ENCODE data around the gene UHRF1.
"Not testable (repeated sequence)": the region's sequence is repeated elsewhere in the genome, so short reads cannot be mapped to it uniquely, and the experiment has no call there.

UHRF1 gene

DNA sequence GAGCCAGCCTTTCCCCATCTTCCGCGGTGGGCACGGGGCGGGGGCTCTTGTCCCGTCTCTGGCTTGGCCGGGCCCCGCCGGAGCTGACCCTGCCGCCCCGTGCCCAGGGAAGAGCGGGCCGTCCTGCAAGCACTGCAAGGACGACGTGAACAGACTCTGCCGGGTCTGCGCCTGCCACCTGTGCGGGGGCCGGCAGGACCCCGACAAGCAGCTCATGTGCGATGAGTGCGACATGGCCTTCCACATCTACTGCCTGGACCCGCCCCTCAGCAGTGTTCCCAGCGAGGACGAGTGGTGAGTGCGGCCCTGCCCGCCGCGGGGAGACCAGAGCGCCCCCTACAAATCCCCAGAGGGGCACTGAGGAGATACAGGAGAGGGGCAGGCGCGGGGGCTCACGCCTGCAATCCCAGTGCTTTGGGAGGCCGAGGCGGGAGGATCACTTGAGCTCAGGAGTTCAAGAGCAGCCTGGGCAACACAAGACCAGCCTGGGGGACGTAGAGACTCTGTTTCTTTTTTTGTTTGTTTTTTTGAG lies 32.4 kb downstream of the UHRF1 start:
- H3K4me3 ChIP-seq (ENCODE audit: low read depth in 1 of 2, low read length in 2 of 2); H3K27ac ChIP-seq (ENCODE audit: low read length); H3K27me3 ChIP-seq (ENCODE audit: low read depth, low read length); H3K4me1 ChIP-seq (ENCODE audit: control insufficient read depth in 1 of 2, insufficient read depth in 2 of 2, low read length in 2 of 2); H3K9me3 ChIP-seq (ENCODE audit: control insufficient read depth in 1 of 2, low read length in 2 of 2); H3K36me3 ChIP-seq (ENCODE audit: control insufficient read depth in 1 of 2, insufficient read depth in 2 of 2, low read length in 2 of 2): not testable (repeated sequence)

GRCh38 chr19:4950650-4951049 lies 41.3 kb downstream of the UHRF1 start:
- H3K4me1 ChIP-seq (ENCODE audit: control insufficient read depth in 1 of 2, insufficient read depth in 2 of 2, low read length in 2 of 2); H3K4me3 ChIP-seq (ENCODE audit: low read depth in 1 of 2, low read length in 2 of 2); H3K9me3 ChIP-seq (ENCODE audit: control insufficient read depth in 1 of 2, low read length in 2 of 2); H3K27me3 ChIP-seq (ENCODE audit: low read depth, low read length); H3K36me3 ChIP-seq (ENCODE audit: control insufficient read depth in 1 of 2, insufficient read depth in 2 of 2, low read length in 2 of 2); H3K27ac ChIP-seq (ENCODE audit: low read length): not testable (repeated sequence)

DNA sequence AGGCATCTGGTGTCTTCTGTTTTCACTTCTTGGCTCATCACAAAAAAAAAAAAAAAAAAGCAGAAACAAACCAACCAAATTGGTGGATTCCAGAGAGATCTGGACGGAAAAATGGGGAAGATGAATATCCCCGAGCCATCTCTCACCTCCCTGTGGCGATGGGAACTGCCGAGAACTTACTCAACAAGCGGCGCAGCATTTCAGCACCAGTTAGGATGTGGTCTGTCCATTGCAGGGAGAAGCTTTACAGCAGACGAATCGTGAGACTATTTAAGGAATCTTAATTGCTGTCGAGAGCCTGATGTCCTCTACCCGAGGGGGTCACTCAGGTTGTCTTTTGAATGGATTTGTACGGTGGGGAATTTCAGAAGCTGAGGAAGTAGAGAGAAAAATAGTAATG lies 42.4 kb downstream of the UHRF1 start:
- H3K27ac ChIP-seq (ENCODE audit: low read length): no peak overlapping the region
- H3K27me3 ChIP-seq (ENCODE audit: low read depth, low read length): no peaks in the 10 kb centered on the region
- no peaks in the 10 kb centered on the region for H3K36me3 ChIP-seq (ENCODE audit: control insufficient read depth in 1 of 2, insufficient read depth in 2 of 2, low read length in 2 of 2)
- H3K4me1 ChIP-seq (ENCODE audit: control insufficient read depth in 1 of 2, insufficient read depth in 2 of 2, low read length in 2 of 2): no peaks in the 10 kb centered on the region
- no peak overlapping the region for H3K4me3 ChIP-seq (ENCODE audit: low read depth in 1 of 2, low read length in 2 of 2)
- H3K9me3 ChIP-seq (ENCODE audit: control insufficient read depth in 1 of 2, low read length in 2 of 2): no peaks in the 10 kb centered on the region

- Histone ChIP-seq H3K27ac (ENCODE audit: low read length) (no peak overlapping the region), H3K4me3 (ENCODE audit: low read depth in 1 of 2, low read length in 2 of 2) (no peak overlapping the region), H3K36me3 (ENCODE audit: control insufficient read depth in 1 of 2, insufficient read depth in 2 of 2, low read length in 2 of 2) (no peaks in the 10 kb centered on the region), H3K4me1 (ENCODE audit: control insufficient read depth in 1 of 2, insufficient read depth in 2 of 2, low read length in 2 of 2) (no peaks in the 10 kb centered on the region), H3K9me3 (ENCODE audit: control insufficient read depth in 1 of 2, low read length in 2 of 2) (no peaks in the 10 kb centered on the region), H3K27me3 (ENCODE audit: low read depth, low read length) (no peaks in the 10 kb centered on the region)
Measured at GRCh38 chr19:4952945-4953344, 43.6 kb downstream of the UHRF1 start.

DNA sequence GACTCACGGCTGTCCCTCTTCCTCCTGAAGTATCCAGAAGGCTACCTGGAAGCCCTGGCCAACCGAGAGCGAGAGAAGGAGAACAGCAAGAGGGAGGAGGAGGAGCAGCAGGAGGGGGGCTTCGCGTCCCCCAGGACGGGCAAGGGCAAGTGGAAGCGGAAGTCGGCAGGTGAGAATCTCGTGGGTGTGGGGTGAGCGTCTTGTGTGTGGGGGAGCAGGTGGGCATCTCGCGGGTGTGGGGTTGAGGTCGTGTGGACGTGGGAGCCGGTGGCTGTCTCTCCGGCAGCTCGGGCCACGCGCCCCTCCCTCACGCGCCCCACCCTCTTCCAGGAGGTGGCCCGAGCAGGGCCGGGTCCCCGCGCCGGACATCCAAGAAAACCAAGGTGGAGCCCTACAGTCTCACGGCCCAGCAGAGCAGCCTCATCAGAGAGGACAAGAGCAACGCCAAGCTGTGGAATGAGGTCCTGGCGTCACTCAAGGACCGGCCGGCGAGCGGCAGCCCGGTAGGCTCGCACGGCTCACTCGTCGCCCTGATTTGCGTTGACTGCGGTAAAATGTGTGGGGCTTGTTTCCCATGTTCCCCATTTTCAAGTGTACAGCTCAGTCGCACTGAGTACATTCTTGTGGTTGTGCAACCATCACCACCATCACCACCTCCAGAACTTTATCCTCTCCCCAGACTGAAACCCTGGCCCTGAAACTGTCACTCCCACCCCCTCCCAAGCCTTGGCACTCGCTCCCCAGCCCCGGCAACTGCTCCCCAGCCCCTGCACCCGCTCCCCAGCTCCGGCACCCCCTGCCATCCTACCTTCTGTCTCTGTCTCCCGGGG lies 45.2 kb downstream of the UHRF1 start:
- H3K4me1 ChIP-seq (ENCODE audit: control insufficient read depth in 1 of 2, insufficient read depth in 2 of 2, low read length in 2 of 2); H3K36me3 ChIP-seq (ENCODE audit: control insufficient read depth in 1 of 2, insufficient read depth in 2 of 2, low read length in 2 of 2); H3K4me3 ChIP-seq (ENCODE audit: low read depth in 1 of 2, low read length in 2 of 2); H3K9me3 ChIP-seq (ENCODE audit: control insufficient read depth in 1 of 2, low read length in 2 of 2); H3K27ac ChIP-seq (ENCODE audit: low read length); H3K27me3 ChIP-seq (ENCODE audit: low read depth, low read length): not testable (repeated sequence)

DNA sequence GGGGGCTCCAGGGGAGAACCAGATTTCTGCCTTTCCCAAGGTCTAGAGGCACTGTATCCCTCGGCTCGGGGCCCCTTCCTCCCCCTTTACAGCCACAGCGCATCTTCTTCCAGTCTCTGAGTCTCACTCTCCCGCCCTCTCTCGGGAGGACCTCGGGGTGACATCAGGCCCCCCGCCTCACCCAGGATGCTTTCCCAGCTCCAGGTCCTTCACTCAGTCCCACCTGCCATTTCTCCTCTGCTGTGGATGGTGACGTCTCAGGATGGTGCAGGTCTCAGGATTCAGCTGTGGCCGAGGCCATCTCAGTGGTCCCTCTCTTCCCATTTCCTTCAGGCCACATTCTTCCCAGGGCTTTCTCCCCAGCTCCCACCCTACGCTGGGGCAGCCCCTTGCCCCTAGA lies 46.0 kb downstream of the UHRF1 start:
- H3K27me3 ChIP-seq (ENCODE audit: low read depth, low read length): no peaks in the 10 kb centered on the region

GRCh38 chr19:4957981-4958380 lies 48.7 kb downstream of the UHRF1 start:
- Histone ChIP-seq H3K9me3 (ENCODE audit: control insufficient read depth in 1 of 2, low read length in 2 of 2) (no peaks in the 10 kb centered on the region), H3K27me3 (ENCODE audit: low read depth, low read length) (no peaks in the 10 kb centered on the region), H3K36me3 (ENCODE audit: control insufficient read depth in 1 of 2, insufficient read depth in 2 of 2, low read length in 2 of 2) (no peaks in the 10 kb centered on the region), H3K4me1 (ENCODE audit: control insufficient read depth in 1 of 2, insufficient read depth in 2 of 2, low read length in 2 of 2) (no peaks in the 10 kb centered on the region), H3K4me3 (ENCODE audit: low read depth in 1 of 2, low read length in 2 of 2) (no peak overlapping the region), H3K27ac (ENCODE audit: low read length) (no peak overlapping the region)

More for the DNA sequence above, 46.0 kb downstream of the UHRF1 start:
- H3K4me3 ChIP-seq (ENCODE audit: low read depth in 1 of 2, low read length in 2 of 2): no peak overlapping the region
- no peaks in the 10 kb centered on the region for H3K9me3 ChIP-seq (ENCODE audit: control insufficient read depth in 1 of 2, low read length in 2 of 2)
- no peaks in the 10 kb centered on the region for H3K4me1 ChIP-seq (ENCODE audit: control insufficient read depth in 1 of 2, insufficient read depth in 2 of 2, low read length in 2 of 2)
- no peak overlapping the region for H3K27ac ChIP-seq (ENCODE audit: low read length)
- no peaks in the 10 kb centered on the region for H3K36me3 ChIP-seq (ENCODE audit: control insufficient read depth in 1 of 2, insufficient read depth in 2 of 2, low read length in 2 of 2)

- Histone ChIP-seq H3K36me3 (ENCODE audit: control insufficient read depth in 1 of 2, insufficient read depth in 2 of 2, low read length in 2 of 2) (no peaks in the 10 kb centered on the region), H3K9me3 (ENCODE audit: control insufficient read depth in 1 of 2, low read length in 2 of 2) (no peaks in the 10 kb centered on the region), H3K4me3 (ENCODE audit: low read depth in 1 of 2, low read length in 2 of 2) (no peak overlapping the region), H3K27ac (ENCODE audit: low read length) (no peak overlapping the region), H3K4me1 (ENCODE audit: control insufficient read depth in 1 of 2, insufficient read depth in 2 of 2, low read length in 2 of 2) (no peaks in the 10 kb centered on the region), H3K27me3 (ENCODE audit: low read depth, low read length) (no peaks in the 10 kb centered on the region)
Measured at GRCh38 chr19:4962085-4962619, 52.9 kb downstream of the UHRF1 start.

- Histone ChIP-seq H3K9me3 (ENCODE audit: control insufficient read depth in 1 of 2, low read length in 2 of 2) (no peaks in the 10 kb centered on the region), H3K27me3 (ENCODE audit: low read depth, low read length) (no peaks in the 10 kb centered on the region), H3K36me3 (ENCODE audit: control insufficient read depth in 1 of 2, insufficient read depth in 2 of 2, low read length in 2 of 2) (no peaks in the 10 kb centered on the region), H3K4me3 (ENCODE audit: low read depth in 1 of 2, low read length in 2 of 2) (no peak overlapping the region), H3K4me1 (ENCODE audit: control insufficient read depth in 1 of 2, insufficient read depth in 2 of 2, low read length in 2 of 2) (peaks cover 0 to 5% of the 10 kb centered on the region in 2 donors), H3K27ac (ENCODE audit: low read length) (no peak overlapping the region)
Measured at GRCh38 chr19:4965061-4965460, 55.8 kb downstream of the UHRF1 start.

DNA sequence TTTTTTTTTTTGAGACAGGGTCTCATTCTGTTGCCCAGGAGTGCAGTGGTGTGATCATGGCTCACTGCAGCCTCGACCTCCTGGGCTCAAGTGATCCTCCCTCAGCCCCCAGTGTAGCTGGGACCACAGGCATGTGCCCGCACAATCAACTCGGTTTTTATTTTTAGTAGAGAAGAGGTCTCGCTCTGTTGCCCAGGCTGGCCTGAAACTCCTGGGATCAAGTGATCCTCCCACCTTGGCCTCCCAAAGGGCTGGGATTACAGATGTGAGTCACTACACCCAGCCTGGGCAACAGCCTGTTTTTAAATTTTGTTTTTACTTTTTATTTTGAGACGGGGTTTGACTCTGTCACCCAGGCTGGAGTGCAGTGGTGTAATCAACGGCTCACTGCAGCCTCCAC lies 57.3 kb downstream of the UHRF1 start:
- H3K36me3 ChIP-seq (ENCODE audit: control insufficient read depth in 1 of 2, insufficient read depth in 2 of 2, low read length in 2 of 2): no peaks in the 10 kb centered on the region
- no peak overlapping the region for H3K4me3 ChIP-seq (ENCODE audit: low read depth in 1 of 2, low read length in 2 of 2)
- no peak overlapping the region for H3K27ac ChIP-seq (ENCODE audit: low read length)
- no peaks in the 10 kb centered on the region for H3K27me3 ChIP-seq (ENCODE audit: low read depth, low read length)
- H3K9me3 ChIP-seq (ENCODE audit: control insufficient read depth in 1 of 2, low read length in 2 of 2): no peaks in the 10 kb centered on the region
- peaks cover 0 to 21% of the 10 kb centered on the region in 2 donors for H3K4me1 ChIP-seq (ENCODE audit: control insufficient read depth in 1 of 2, insufficient read depth in 2 of 2, low read length in 2 of 2)

GRCh38 chr19:4967738-4968461 lies 58.6 kb downstream of the UHRF1 start:
- Histone ChIP-seq H3K27me3 (ENCODE audit: low read depth, low read length) (no peaks in the 10 kb centered on the region), H3K36me3 (ENCODE audit: control insufficient read depth in 1 of 2, insufficient read depth in 2 of 2, low read length in 2 of 2) (no peaks in the 10 kb centered on the region), H3K4me3 (ENCODE audit: low read depth in 1 of 2, low read length in 2 of 2) (peak overlapping the region; percentile 58 to 59), H3K27ac (ENCODE audit: low read length) (no peak overlapping the region), H3K9me3 (ENCODE audit: control insufficient read depth in 1 of 2, low read length in 2 of 2) (no peaks in the 10 kb centered on the region), H3K4me1 (ENCODE audit: control insufficient read depth in 1 of 2, insufficient read depth in 2 of 2, low read length in 2 of 2) (peaks cover 0 to 34% of the 10 kb centered on the region in 2 donors)

Data from muscle layer of duodenum (tissue), 2 donors.